ENCODE results near the gene ARHGAP8. TPM values are rescaled to one million over a fixed set of nuclear protein-coding genes. Genes with fewer than 3 reads are reported as not detected.
"Not testable (repeated sequence)": the region's sequence is repeated elsewhere in the genome, so short reads cannot be mapped to it uniquely, and the experiment has no call there.

Gene ARHGAP8
- total RNA-seq, 1 donor from 2014 or later, result 46.7 TPM

DNA sequence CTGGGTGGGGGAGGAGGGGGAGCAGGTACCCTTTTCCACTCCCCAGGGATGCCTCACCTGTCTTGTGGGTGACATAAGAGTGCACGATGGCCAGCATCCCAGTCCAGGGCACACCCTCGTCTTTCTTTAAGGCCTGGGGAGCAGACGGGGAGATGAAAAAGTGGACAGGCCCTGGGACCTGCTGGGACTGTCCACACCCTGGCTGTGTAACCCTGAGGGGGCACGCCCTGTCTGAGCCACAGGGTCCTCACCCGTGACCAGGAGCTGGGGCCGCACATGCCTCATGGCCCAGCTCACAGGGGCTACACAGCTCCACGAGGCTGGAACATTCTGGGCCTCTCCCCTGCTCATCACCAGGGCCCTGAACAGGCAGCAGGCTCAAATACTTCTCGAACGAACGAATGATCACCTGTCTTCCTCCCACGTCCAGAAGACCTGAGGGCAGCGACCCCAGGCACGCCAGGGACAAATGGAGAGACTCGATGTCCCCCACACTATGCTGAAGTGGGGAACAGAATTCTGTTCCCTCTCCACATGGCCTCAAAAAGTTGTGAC, 133.5 kb downstream of the ARHGAP8 start:
- no peak for DNase-seq (ENCODE audit: low spot score)

DNA sequence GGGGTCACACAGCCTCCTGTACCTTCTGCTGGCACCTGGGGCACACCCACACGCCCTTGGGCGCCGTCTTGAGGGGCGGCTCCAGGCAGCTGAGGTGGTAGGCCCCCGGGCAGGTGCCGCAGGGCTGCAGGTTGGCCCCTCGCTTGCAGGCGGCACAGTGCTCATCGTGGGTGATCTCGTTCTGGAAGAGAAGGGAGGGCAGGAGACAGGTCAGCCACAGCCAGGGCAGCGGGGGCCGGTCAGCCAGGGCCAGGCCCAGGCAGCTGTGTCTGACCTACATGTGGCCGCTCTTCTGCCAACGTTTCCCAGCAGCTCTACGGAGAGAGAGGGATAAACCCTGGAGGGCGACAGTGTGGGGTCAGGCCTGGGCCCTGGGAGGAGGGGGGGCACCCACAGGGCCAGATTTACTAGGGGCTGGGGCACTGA, 135.6 kb downstream of the ARHGAP8 start:
- no peak for DNase-seq (ENCODE audit: low spot score)

DNA sequence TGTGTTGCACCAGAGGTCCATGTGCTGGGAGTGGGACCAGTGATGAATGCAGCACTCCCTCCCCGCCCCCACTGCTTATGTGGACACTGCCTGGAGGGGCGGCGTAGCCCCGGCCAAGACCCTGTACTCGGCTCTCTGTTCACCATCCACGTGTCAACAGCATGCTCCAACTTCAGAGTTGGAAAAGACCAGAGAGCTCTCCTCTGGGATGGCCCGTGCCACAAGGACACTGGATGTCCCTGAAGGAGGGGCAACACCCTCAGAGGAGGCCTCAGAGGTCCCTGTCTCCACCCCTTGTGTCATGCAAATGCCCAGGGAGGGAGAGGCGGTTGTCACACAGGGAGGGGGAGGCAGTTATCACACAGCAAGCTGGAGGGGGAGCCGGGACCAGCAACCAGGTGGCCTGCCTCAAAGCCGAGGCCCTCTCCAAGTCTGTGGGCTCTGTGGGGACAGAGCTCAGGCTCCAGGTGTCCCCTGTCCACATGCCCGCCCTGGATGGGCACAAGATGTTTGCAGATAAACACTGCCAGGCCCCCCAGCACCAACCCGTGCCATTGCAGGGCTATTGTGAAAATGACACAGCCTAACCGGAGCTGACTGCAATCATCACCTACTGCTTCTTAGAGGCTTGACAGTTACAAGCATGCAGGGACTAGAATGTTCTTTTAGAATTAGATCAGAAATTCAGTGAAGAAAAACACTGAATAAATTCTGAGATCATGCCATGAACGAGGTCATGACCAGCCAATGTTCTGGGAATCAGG, 136.3 kb downstream of the ARHGAP8 start:
- DNase-seq (ENCODE audit: low spot score), result no peak

DNA sequence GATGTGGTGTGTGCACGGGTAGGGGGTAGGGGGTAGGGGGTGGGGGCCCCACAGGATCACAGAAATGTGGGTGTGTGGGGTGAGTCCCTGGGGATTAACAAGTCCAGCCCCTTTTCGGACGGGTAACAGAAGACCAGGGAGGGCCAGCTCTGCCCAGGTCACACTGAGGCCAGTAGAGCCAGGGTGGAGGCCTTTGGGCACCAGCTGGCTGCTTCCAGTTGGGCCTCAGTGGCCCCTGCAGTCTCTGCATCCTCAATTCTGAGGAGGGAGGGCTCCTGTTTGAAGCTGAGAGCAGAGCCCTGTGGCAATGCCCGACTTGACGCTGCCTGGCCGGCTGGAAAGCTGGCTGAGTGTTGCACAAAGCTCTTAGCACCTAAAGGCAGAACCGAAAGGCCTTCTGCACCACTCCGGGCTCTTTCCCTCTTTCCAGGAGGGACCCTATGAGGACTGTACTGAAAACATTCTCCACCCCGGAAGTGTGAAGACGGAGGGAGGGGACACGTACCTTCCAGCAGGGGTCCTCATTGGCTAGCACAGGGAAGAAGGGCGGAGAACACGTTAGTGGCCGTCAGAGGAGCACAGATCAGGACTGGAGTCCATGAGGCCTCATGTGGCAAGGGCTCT, 137.0 kb downstream of the ARHGAP8 start:
- DNase-seq (ENCODE audit: low spot score), result no peak

DNA sequence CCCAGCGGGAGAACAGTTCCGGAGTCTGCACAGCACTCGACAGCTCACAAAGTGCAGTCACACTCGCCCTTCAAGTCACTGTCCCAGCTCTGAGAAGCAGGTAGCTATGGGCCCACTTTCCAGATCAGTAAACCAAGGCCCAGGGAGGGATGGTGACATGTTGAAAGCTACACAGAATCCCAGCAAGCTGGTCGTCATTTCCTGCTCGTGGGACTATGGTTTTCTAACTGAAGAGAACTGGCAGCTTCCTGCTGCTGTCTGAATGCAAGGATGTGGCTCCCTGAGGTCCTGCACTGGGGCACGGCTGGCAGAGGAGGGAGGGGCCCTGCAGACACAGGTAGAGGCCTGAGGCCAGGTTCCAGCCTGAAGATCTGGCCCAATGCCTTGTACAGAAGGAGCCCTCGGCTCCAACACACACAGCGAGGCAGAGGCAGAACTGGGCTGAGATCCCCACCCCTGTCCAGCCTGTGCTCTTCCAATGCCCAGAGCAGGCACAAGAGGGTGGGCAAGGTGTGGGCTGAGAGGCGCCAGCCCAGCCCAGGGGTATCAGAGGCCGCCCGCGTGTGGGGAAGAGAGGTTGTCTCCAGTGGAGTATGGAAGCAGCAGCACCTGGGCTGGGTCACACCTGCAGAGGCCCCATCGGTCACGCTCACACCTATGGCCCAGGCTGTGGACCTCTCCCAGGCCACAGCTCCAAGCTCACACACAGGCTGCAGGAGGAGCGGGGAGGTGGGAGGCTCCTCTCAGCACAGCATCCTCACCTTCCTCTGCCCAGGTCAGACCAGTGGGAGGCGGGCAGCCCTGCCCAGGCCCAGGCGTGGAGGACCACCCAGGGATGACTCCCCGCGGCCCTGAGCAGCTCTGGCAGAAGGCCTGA, 138.3 kb downstream of the ARHGAP8 start:
- no peak for DNase-seq (ENCODE audit: low spot score)

DNA sequence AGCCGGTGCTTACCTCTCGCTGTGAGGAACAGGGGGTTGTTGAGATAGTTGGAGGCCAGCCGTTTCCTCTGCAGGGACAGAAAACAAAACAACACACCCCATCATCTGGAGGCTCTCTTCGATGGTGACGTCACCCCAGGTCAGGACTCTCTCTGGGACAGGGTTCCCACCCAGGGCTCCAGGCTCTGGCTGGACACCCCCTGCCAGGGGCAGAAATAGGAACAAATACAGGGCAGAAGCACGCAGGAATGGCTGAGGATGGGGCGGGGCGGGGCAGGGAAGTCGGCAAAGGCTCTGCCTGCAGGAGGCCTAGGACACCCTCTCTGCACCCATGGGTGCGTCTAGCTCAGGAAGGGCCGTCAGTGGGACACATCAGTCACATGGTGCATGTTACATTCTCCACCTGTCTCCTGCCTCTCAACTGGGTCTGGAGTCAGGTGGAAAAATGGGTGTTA, 138.9 kb downstream of the ARHGAP8 start:
- no peak for DNase-seq (ENCODE audit: low spot score)

DNA sequence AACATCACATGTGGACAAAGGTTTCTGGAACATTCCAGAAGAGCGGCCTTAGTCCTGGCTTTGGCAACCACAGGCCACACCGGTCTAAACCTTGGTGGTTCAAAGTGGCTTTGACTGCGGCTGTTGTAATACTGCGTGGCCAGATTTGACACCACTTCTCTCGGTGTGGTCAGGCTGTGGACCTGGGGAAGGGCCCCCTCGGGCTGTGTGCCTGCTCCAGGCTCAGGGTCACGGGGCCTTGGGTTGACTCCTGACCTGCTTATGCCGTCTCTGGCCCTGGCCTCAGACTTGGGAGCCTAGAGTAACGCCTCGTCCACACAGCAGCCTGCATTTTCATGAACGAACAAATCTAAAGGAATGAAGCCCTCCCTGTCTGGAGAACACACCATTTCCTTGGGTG, 139.4 kb downstream of the ARHGAP8 start:
- DNase-seq (ENCODE audit: low spot score), result no peak

DNA sequence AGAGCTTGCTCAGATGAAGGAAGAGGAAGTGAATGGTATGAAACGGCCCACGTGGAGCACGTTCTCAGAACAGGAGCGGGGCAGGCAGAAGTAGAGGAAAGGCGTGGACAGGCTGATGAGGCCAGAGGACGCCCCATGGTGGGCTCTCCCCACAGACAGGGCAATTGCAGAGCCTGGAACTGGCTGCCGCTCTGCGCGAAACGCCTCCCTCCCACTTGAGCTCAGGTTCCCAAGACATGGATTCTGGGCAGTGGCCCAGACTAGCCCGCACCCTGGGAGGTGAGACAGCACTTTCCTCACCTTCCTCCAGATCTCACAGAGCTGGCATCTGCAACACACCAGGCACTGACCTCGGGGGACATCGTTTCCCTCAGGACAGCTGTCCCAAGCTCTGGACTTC, 139.9 kb downstream of the ARHGAP8 start:
- no peak for DNase-seq (ENCODE audit: low spot score)

DNA sequence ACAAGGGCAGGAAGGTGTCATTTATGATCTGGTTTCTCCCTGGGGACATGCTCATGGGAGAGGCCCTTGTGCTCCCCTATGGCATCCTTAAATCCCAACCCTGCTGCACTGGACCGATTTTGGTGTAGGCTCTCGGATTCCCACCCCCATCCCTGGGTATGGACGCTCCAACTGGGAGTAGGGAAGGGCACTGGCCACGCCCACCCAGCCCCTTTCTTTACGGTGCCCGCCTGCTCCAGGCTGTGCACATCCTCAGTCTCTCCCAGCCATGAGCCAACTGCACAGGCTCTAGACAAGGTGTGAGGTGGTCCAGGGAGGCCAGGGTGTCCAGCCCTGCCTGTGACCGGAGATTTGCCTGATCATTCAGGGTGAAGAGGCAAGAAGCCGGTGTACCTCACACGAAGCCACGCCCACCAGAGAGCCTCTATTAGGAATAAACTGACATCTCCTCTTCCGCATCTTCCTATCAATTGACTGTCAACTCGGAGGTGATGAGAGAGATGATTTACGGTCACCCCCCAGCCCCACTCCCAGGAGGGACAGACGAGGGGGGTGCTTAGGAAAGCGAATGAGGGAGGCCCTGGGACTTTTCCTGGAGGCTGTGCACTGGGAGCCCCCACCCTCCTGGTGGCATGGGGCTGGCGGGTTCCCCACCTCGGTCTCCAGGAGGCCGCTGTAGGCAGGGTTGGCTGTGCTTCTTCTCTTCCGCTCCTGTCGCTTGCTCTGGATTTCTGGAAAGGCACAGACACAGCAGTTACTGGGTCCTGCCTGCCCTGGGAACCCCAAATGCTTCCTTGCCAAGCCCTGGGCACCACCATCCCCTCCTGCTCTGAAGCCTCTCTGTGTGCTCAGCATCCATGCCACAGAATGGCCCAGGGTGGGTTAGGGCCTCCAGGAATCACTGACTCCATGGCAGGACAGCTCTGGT, 140.7 kb downstream of the ARHGAP8 start:
- DNase-seq (ENCODE audit: low spot score), result no peak

DNA sequence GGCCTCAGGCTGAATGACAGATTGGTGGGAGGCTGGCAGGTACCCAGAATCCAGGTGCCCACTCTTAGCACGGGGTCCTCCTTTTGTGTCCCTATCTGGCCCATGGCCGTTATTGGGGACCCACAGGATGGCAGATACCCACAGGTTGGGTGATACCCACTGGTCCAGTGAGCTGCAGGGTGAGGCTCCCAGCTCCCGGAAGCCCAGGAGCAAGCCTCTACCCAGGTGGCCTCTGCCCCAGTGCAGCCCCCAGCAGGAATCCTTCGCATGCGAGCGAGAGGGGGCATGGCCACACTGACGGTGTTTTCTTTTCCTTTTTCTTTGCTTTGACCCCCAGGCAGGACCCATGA, 141.3 kb downstream of the ARHGAP8 start:
- DNase-seq (ENCODE audit: low spot score), result no peak

DNA sequence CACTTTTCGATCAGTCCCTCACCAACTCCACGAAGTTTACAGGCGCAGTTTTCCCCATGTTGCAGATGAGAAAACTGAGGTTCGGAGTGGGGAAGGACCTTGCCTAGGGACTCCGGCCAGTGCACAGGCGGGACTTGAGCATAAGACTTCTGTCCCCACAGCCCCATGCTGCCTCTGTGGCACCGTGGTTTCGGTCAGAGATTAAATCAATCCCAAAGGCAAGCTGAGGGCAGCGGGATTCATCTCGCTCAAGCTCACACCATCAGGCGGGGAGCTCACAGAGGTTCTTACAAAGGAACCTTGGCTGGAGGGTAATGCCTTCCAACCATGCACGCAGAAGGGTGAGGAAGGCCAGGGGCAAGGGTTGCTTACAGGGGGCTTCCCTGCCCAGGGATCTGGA, 141.9 kb downstream of the ARHGAP8 start:
- no peak for DNase-seq (ENCODE audit: low spot score)

DNA sequence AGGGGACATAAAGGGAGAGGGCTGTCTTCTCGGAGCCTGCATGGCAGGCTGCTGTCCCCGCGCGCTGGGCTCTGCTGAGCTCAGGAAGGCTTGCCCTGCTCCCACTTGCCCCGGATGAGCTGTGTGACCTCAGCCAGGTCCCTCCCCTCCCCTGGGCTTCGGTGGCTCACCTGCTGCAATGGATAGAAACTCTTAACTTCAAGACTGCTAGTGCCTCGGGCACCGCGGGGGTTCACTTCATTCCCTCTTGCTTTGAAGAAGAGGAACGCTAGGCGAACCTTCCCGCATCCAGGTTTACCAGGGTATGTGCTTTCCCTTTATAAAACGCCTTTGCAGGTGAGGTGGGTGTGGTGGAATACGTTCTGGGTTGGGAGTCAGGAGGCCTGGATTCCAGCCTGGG, 142.4 kb downstream of the ARHGAP8 start:
- no peak for DNase-seq (ENCODE audit: low spot score)

DNA sequence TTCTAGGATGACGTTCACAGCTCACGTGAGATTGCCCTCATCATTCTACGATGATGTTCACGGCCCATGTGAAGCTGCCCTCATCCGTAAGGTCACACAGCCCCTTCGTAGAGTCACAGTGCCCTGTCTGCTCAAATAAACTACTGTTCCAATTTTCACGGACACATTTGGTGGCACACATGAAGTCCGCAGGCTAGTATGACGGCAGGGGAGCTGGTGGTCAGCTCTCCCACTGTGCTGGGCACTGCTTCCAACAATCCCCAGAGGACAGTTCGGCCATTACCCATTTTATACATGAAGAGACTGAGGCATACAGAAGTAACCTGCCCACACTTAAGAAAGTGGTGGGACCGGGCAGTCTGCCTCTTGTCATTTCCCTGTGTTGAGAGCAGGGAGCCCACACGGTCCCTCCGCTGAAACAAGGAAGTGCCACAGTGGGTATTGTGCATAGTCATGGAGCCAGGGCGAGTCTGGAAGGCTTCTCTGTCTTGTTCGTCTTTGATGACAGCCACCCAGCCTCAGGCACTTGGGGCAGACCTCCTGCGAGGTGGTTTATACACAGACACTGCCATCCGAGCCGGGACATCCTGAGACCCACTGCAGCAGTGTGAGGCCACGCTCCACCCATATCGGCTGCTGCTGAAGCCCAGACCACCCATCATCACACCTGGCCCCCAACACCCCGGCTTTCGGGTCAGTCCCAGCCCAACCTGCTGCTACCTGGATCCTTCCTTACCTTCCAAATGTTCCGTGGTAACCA, 143.1 kb downstream of the ARHGAP8 start:
- no peak for DNase-seq (ENCODE audit: low spot score)

DNA sequence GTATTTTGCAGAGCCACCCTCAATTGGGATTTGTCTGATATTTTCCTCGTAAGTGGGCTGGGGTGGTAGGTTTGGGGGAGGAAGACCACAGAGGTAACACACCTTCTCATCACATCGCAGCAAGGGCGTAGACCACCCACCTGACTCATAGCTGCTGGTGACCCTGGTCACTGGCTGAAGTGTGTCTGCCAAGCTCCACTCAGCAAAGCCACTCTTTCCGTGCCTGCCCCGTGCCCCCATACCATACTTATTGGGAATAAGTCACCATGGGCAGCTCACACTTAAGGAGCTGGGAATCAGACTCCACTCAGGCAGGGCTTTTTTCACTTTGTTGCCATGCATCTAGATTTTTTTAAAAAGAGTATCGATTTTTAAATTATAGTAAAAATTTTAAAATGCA, 145.9 kb downstream of the ARHGAP8 start:
- no peak for DNase-seq (ENCODE audit: low spot score)

DNA sequence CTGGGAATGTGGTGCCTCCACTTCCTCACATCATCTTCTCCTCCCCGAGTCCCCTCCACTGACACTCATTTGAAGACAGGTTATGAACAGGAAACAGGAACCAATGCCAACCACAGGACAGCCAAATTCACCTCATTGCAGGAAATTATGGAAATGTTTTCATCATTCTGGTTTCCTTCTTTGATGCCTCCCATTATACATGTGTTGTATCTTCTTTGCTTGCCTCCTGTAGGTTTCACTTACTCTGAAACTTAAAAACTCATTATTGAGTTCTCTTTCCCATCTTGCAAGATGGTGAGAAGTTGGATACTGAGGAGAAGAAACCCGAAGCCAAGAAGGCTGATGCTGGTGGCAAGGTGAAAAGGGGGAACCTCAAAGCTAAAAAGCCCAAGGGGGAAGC, 148.9 kb downstream of the ARHGAP8 start:
- DNase-seq (ENCODE audit: low spot score), result no peak

DNA sequence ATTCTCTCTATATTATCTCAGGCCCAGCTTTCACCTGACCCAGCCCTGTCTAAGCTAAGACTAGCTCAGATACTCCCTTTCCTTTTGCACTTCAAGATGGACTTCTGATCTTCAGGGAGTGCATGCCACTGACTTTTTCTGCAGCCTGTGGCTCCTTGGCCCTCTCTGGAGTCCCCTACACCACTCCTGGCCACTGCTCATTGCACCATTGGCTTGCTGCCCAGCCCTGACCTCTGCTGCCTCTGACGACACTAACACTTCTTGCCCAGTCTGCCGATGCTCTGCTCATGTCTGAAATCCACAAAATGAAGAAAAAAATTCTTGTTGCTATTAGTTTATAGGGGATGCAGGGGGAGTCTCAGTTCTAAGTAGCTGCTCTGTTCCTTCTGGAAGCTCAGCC, 150.8 kb downstream of the ARHGAP8 start:
- not testable (repeated sequence) for DNase-seq (ENCODE audit: low spot score)

DNA sequence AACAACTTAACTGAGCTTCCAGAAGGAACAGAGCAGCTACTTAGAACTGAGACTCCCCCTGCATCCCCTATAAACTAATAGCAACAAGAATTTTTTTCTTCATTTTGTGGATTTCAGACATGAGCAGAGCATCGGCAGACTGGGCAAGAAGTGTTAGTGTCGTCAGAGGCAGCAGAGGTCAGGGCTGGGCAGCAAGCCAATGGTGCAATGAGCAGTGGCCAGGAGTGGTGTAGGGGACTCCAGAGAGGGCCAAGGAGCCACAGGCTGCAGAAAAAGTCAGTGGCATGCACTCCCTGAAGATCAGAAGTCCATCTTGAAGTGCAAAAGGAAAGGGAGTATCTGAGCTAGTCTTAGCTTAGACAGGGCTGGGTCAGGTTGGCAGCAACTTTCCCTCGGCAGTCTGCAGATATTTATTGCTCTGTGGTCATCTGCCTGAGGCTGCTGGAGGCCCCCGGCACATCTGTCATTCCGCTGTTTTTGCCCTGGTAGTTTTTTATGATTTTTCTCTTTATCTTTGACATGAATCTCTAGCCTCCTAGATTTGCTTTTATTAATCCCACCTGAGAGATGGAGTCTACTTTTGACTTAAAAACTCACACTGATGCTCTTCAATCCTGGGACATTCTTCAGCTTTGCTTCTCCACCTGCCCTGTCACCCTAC, 152.2 kb downstream of the ARHGAP8 start:
- not testable (repeated sequence) for DNase-seq (ENCODE audit: low spot score)

DNA sequence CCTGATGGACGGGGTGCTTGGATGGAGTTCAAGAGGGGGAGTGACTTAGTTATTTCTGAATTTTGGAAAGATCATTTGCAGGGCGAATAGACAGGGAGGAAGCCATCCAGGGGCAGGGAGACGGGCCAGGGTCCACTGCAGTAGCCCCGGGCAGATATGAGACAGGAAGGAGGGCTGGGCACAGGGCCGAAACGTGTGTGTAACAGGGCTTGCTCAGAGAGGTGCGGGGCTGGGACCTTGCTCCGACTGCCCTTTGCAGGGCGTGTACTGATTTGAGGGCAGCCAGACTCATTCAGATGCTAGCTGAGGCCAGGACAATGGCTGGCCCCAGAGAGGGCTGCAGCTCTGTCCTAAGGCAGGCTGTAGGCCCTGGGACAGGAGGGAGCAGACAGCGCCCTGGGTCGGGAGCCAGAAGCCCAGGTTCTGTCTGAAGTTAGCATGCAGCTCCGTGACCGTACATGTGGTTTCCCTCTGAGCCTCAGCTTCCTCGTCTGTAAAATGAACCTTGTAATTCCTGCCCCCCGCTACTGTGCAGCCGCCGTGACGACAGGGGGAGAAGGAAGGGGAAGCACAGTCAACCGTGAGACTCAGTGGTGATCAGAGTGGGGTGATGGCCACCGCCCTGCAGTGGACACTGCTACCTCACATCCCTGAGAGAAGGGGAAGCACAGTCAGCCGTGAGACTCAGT, 154.0 kb downstream of the ARHGAP8 start:
- DNase-seq (ENCODE audit: low spot score), result no peak

DNA sequence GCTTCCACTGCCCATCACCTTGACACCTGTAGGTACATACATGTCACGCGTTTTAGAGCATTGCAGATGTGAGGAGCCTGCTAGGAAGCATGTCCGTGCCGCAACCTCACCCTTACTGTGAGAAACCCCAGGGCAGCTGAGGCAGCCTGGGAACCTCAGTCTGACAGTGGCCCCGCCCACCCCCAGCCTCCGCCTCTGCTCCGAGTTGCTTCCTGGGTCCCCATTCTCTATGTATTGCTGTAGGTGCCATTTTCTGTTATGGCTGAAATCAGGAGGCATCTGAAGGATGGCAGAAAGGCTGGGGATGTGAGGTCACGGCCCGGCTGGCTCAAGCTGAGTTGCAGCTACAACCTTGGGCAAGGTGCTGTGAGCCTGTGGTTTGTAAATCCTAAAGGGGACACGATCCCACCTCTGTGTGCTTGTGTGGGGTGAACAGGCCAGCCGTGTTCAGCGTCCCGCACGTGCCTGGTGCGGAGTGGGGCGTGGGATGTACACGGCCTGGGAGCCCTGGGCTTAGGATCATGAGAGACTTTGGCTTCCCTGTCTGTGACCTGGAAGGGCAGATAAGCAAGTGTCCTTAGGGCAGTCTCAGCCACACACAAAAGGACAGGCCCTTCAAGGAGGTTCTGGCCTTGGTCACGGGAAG, 154.7 kb downstream of the ARHGAP8 start:
- DNase-seq (ENCODE audit: low spot score), result no peak

Measured in mucosa of gallbladder (tissue), 1 donor.